ENCODE data around the gene DDR1.

DNA sequence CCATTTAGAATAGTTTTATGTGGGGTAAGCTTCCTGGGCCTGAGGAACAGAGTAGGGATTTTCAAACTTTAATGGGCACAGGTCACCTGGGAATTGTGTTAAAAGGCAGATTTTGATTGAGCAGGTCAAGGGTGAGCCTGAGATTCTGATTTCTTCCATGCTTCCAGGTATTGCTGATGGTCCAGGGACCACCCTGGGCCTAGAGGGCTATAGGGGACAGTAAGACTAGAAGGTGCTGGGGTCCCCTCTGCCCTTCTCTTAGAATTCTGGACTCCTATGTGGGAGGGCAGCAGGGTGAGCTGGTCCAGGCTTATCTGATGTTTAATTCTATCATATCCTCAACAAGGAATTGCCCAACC is 2.6 kb downstream of the DDR1 start:
- no peak for TF ChIP-seq TAF1 (IDR thresholded peaks at IDR 0.05; ENCODE audit: low read depth, low read length)
- no peak for TF ChIP-seq POLR2A (IDR thresholded peaks at IDR 0.05; ENCODE audit: low read depth, low read length)
- TF ChIP-seq POLR2AphosphoS5 (IDR thresholded peaks at IDR 0.05; ENCODE audit: low read depth, low read length) = no peak
- no peak for TF ChIP-seq SPI1 (IDR thresholded peaks at IDR 0.05; ENCODE audit: low read depth, low read length)
- no peak for TF ChIP-seq POU2F2 (IDR thresholded peaks at IDR 0.05; ENCODE audit: low read depth, low read length)

Measured in GM12891 (cell line).